Keratinocyte (primary cell): ENCODE data around the gene DNPEP.
"Not testable (repeated sequence)": the region's sequence is repeated elsewhere in the genome, so short reads cannot be mapped to it uniquely, and the experiment has no call there.

ENCODE experiments used
- CTCF ChIP-seq, 3 experiments: IDR thresholded peaks in 1 of 3; conservative IDR thresholded peaks in 1 of 3; optimal IDR thresholded peaks in 1 of 3; 2 replicates in 2 of 3; 3 replicates in 1 of 3; pipeline versions ENCODE3 to v1.5.1; 2011; ENCODE audit warnings: low read length in 3 of 3, mild to moderate bottlenecking in 3 of 3, moderate library complexity in 2 of 3, control low read depth in 1 of 3, inconsistent platforms in 1 of 3; ENCODE audit not compliant: insufficient read depth in 2 of 3; ENCODE audit errors: extremely low read depth in 1 of 3
- EZH2 ChIP-seq: IDR thresholded peaks from one replicate; pipeline ENCODE4 v1.6.1; 2012; ENCODE audit warnings: inconsistent platforms, mild to moderate bottlenecking, low read length, moderate library complexity

- not testable (repeated sequence) for TF ChIP-seq CTCF (optimal IDR thresholded peaks at IDR 0.05 in 1 of 3, IDR thresholded peaks at IDR 0.05 in 1 of 3, conservative IDR thresholded peaks at IDR 0.05 in 1 of 3; ENCODE audit: extremely low read depth in 1 of 3, insufficient read depth in 2 of 3, low read length in 3 of 3); EZH2
These were observed 7.3 kb upstream of the DNPEP start for GRCh38 chr2:219395056-219395455.
